Testis (tissue), 5 donors: ENCODE data around the gene CALR. TPM values are rescaled to one million over a fixed set of nuclear protein-coding genes. Genes with fewer than 3 reads are reported as not detected.
"Not testable (repeated sequence)": the region's sequence is repeated elsewhere in the genome, so short reads cannot be mapped to it uniquely, and the experiment has no call there.

Experiments
- DNase-seq: peaks from one replicate; pipeline ENCODE4 v3.0.0-alpha.2; 2019
- H3K27ac ChIP-seq, 2 donors: fragments of 200-600 bp; sonication (generic); one replicate each; pipeline ENCODE4 v1.5.1; 2019
- H3K27me3 ChIP-seq: fragments of 200-600 bp; sonication (generic); one replicate; pipeline ENCODE4 v1.5.1; 2019
- H3K36me3 ChIP-seq: fragments of 200-600 bp; sonication (generic); one replicate; pipeline ENCODE4 v1.5.1; 2017; ENCODE audit warnings: low read depth; ENCODE audit errors: missing control alignments
- H3K4me1 ChIP-seq: fragments of 200-600 bp; sonication (generic); one replicate; pipeline ENCODE4 v1.5.1; 2019
- H3K4me3 ChIP-seq, 2 donors: fragments of 200-600 bp; sonication (generic); one replicate each; pipeline ENCODE4 v1.5.1; 2017 to 2019
- H3K9me3 ChIP-seq: fragments of 200-600 bp; sonication (generic); one replicate; pipeline ENCODE4 v1.5.1; 2017
- CTCF ChIP-seq, 3 experiments: fragments of 450-650 bp in 2 of 3; fragments of 200-600 bp in 1 of 3; sonication (generic) in 1 of 3; IDR thresholded peaks; one replicate each; pipeline ENCODE4 v1.5.1; 2016 to 2019; ENCODE audit warnings: antibody characterized with exemption in 3 of 3, mild to moderate bottlenecking in 2 of 3, moderate library complexity in 1 of 3
- POLR2A ChIP-seq: fragments of 450-650 bp; IDR thresholded peaks from one replicate; pipeline ENCODE4 v1.6.1; 2017; ENCODE audit warnings: antibody characterized with exemption, mild to moderate bottlenecking, moderate library complexity
- WGBS, 2 donors: methylation state at CpG; one replicate each; pipeline ENCODE4 v1.1.5; 2018; 5-methylcytosine and 5-hydroxymethylcytosine counted together
- intact Hi-C: fragments of 100-400 bp; cut with DNase I; formaldehyde crosslinking; loops from one replicate; pipeline ENCODE4 v1.15.1; 2023; ENCODE audit warnings: low total_unique reads
- long read RNA-seq, 2 donors: transcript quantifications; one replicate each; lab custom pipeline, GENCODE V29; 2026
- polyA plus RNA-seq: library from polyadenylated mRNA; stranded (reverse); fragments of 350-450 nt; fragmentation: Illumina TruSeq; extraction: RNeasy Lipid Tissue Mini Kit (QIAGEN cat#74804); gene quantifications from one replicate; pipeline ENCODE4 v1.2.3, GENCODE V29; 2014; ENCODE audit warnings: low read depth, low replicate concordance; ENCODE audit not compliant: insufficient read depth
- total RNA-seq, 2 donors: library from RNA; depleted of rRNA; stranded (reverse); fragments of >200 nt; gene quantifications; one replicate each; pipeline ENCODE4 v1.2.3, GENCODE V29; 2016

Gene CALR
- 100 to 1,000 TPM; 389 to 467 TPM for total RNA-seq
- polyA plus RNA-seq: 538 TPM
- long read RNA-seq, donor 1, transcript CALR-201 (9 exons, 1,903 nt): major isoform, 266 of 593 reads
- long read RNA-seq, donor 1, transcript CALR-203 (2 exons, 667 nt): minor isoform, 7 of 593 reads
- long read RNA-seq, donor 1, partial matches to known transcripts: 298 of 593 reads
- long read RNA-seq, donor 1, other reads (novel, unspliced or antisense): 18 of 593 reads
- long read RNA-seq, donor 2, transcript CALR-203 (2 exons, 667 nt): minor isoform, 6 of 454 reads
- long read RNA-seq, donor 2, transcript CALR-201 (9 exons, 1,903 nt): major isoform, 140 of 454 reads
- long read RNA-seq, donor 2, partial matches to known transcripts: 296 of 454 reads
- long read RNA-seq, donor 2, other reads (novel, unspliced or antisense): 11 of 454 reads

DNA sequence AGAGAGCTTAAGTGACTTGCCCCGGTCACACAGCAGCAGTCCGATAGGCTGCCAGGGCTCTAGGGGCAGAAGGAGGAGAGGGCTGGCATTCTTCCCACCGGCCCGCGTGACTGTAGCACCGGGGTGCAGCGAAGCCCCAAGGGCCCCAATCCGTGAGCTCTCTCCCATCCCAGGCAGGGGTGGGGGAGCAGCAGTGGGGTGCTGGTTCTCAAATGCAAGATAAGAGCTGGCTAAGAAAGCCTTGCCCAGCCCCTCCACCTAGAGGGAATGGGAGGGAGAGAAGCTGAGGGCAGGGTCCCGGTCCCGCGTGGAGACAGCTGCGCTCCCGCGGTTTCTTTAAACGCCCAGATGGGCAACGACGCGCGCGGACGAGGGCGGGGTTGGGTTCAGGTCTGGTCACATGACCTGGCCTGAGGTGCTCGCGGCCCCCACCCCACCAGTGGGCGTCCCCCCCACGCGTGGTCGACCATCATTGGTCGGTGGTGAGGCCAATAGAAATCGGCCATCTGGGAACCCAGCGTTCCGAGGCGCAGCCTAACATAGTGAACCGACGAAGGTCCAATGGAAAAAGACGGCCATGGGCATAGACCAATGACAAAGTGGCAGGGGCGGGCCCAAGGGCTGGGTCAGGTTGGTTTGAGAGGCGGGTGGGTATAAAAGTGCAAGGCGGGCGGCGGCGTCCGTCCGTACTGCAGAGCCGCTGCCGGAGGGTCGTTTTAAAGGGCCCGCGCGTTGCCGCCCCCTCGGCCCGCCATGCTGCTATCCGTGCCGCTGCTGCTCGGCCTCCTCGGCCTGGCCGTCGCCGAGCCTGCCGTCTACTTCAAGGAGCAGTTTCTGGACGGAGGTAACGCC lies at the start of gene CALR:
Gene CALR, plus strand, starts transcription at position 683 of the 852 bp plus-strand sequence. Its CDS starts 71 bp downstream, at position 754.
- 0% methylated on average over 26 to 50 of the region's 63 CpGs for WGBS, 2 donors
- intact Hi-C loops: no loop called here
- peak within 1 kb of the TSS; percentile 83 for H3K27ac ChIP-seq
- H3K27me3 ChIP-seq: no peaks in the 10 kb centered on the region
- peak; percentile 100 for DNase-seq
- H3K9me3 ChIP-seq: no peaks in the 10 kb centered on the region
- peak within 1 kb of the TSS; percentile 84 to 98 for H3K4me3 ChIP-seq
- H3K4me1 ChIP-seq: peaks cover 21% of the 10 kb centered on the region
- no peaks in the 10 kb centered on the region for H3K36me3 ChIP-seq
- TF ChIP-seq CTCF (IDR thresholded peaks at IDR 0.05) (no peak), POLR2A (peak; percentile 99)

- Histone ChIP-seq H3K4me3 (peak overlapping the region; percentile 78 to 82), H3K27ac (peak overlapping the region in 1 of 2 donors; percentile 52)
- H3K4me1 ChIP-seq, H3K27me3 ChIP-seq, DNase-seq, intact Hi-C loops, H3K36me3 ChIP-seq, H3K9me3 ChIP-seq: not testable (repeated sequence)
- WGBS, 2 donors: 24 to 31% methylated on average over 10 of the region's 10 CpGs
Measured at GRCh38 chr19:12890299-12890786, 48.1 kb upstream of the CALR start.

DNA sequence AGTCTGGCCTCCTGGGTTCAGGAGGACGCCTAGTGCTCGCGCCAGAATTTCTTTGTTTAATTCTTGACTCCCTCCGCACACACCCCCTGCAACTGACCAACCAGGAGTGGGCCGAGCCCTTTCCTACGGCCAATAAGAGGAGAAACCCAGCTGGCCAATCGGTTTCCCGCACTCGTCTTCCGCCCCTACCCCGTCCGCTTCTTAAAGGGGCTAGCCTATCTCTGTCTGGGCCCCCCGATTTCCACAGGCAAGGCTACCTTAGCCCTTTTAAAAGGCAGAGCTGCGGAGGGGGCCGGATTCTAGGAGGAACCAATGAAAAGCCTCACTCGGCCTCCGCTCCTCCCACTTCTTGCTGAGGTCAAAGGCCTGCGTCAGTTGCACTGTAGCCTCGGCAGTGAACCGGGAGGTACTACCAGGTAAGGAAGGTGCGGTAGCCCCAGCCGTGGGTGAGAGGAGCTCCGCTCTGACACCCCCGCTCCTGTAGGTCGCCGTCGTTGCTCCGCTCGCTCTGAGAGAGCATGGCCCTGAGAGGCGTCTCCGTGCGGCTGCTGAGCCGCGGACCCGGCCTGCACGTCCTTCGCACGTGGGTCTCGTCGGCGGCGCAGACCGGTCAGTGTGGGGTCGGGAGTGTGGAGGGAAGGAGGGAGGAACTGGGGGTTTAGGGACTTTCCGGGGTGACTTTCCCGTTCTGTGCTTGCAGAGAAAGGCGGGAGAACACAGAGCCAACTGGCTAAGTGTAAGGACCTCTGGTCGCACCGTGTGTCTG lies 47.4 kb upstream of the CALR start, which contains the start of gene GCDH:
Gene GCDH, plus strand, starts transcription at position 374 of the 766 bp plus-strand sequence. Its CDS starts 145 bp downstream, at position 519.
- 1% methylated on average over 39 to 49 of the region's 49 CpGs for WGBS, 2 donors
- H3K27ac ChIP-seq: peak within 1 kb of the TSS in 1 of 2 donors; percentile 75
- H3K27me3 ChIP-seq: no peaks in the 10 kb centered on the region
- no peaks in the 10 kb centered on the region for H3K9me3 ChIP-seq
- TF ChIP-seq POLR2A (no peak), CTCF (IDR thresholded peaks at IDR 0.05) (peak in 1 of 3 experiments; percentile 44)
- H3K4me1 ChIP-seq: peaks cover 4% of the 10 kb centered on the region
- H3K4me3 ChIP-seq: peak within 1 kb of the TSS; percentile 78 to 82
- intact Hi-C loops: no loop called here
- peak; percentile 99 for DNase-seq
- H3K36me3 ChIP-seq: no peaks in the 10 kb centered on the region

DNA sequence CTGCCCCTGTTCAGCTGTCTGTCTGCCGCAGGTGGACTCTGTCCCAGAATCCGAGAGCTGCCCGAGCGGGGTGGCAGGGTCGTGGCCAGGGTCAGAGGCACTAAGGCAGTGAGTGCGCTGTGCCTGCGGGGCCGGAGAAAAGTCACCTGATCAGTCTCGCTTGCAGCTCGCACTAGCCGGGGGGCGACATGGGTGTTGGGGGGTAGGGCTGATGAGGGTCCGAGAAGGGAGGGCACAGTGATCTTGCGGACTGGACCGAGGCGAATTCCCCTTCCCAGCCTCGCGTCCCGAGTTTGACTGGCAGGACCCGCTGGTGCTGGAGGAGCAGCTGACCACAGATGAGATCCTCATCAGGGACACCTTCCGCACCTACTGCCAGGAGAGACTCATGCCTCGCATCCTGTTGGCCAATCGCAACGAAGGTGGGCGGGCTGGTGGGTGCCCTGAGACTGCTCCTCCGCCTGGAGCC lies 46.8 kb upstream of the CALR start:
- H3K36me3 ChIP-seq: no peaks in the 10 kb centered on the region
- intact Hi-C loops: no loop called here
- H3K27me3 ChIP-seq: no peaks in the 10 kb centered on the region
- H3K9me3 ChIP-seq: no peaks in the 10 kb centered on the region
- 0 to 4% methylated on average over 12 to 26 of the region's 26 CpGs for WGBS, 2 donors
- peak overlapping the region; percentile 78 to 82 for H3K4me3 ChIP-seq
- peaks cover 4% of the 10 kb centered on the region for H3K4me1 ChIP-seq
- DNase-seq: no peak
- no peak overlapping the region for H3K27ac ChIP-seq
- TF ChIP-seq POLR2A: no peak
- no peak for TF ChIP-seq CTCF (IDR thresholded peaks at IDR 0.05)
